Kidney epithelial cell (primary cell): Measurements from ENCODE around the gene SLC26A5. TPM values are rescaled to one million over a fixed set of nuclear protein-coding genes. Genes with fewer than 3 reads are reported as not detected.
"Not testable (repeated sequence)": the region's sequence is repeated elsewhere in the genome, so short reads cannot be mapped to it uniquely, and the experiment has no call there.

Experiments
- DNase-seq: peaks from one replicate; pipeline ENCODE4 v3.0.0-alpha.2; 2010; ENCODE audit warnings: low read depth
- H3K27me3 ChIP-seq: 2 replicates; pipeline ENCODE4 v1.6.0; 2011; ENCODE audit warnings: low read length; ENCODE audit not compliant: control insufficient read depth, insufficient read depth
- H3K36me3 ChIP-seq: 2 replicates; pipeline ENCODE4 v1.5.1; 2011; ENCODE audit warnings: low read length; ENCODE audit not compliant: control insufficient read depth, insufficient read depth
- H3K4me3 ChIP-seq: 2 replicates; pipeline ENCODE4 v1.5.1; 2011; ENCODE audit warnings: low read depth, mild to moderate bottlenecking, control low read depth, low read length
- total RNA-seq: library from RNA; depleted of rRNA; stranded (reverse); fragments of >200 nt; gene quantifications from 2 replicates; pipeline ENCODE4 v1.2.3, GENCODE V29; 2015
- TF ChIP-seq, protein P1 (sequence below): IDR thresholded peaks from 2 replicates; pipeline ENCODE4 v1.5.1; 2011; ENCODE audit warnings: mild to moderate bottlenecking, moderate library complexity, low read length, control low read depth, inconsistent platforms; ENCODE audit not compliant: insufficient read depth, poor library complexity, severe bottlenecking

The SLC26A5 gene
- total RNA-seq, 1 donor from 2014 or later = not detected

DNA sequence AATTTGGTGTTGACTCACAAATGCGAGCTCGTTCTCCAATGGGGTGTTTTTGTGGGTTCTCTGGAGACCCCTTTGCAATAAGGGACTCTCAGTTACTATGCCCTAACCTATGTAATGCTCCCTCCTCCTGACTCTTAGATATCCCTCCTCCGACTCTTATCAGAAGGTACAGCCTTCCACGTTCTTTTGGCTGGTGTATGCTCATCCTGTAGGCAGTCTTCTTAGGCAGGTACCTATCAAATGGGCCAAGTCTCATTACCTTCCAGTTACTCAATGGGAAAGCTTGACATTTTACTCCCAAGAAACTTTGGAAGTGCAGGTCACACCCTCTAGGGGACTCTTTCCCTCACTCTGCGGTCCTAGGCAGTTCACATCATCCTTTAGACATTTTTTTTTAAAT is 32.6 kb downstream of the SLC26A5 start:
- Histone ChIP-seq H3K27me3 (peaks cover 2% of the 10 kb centered on the region), H3K4me3 (no peak overlapping the region), H3K36me3 (no peaks in the 10 kb centered on the region)
- TF ChIP-seq, protein P1, sequence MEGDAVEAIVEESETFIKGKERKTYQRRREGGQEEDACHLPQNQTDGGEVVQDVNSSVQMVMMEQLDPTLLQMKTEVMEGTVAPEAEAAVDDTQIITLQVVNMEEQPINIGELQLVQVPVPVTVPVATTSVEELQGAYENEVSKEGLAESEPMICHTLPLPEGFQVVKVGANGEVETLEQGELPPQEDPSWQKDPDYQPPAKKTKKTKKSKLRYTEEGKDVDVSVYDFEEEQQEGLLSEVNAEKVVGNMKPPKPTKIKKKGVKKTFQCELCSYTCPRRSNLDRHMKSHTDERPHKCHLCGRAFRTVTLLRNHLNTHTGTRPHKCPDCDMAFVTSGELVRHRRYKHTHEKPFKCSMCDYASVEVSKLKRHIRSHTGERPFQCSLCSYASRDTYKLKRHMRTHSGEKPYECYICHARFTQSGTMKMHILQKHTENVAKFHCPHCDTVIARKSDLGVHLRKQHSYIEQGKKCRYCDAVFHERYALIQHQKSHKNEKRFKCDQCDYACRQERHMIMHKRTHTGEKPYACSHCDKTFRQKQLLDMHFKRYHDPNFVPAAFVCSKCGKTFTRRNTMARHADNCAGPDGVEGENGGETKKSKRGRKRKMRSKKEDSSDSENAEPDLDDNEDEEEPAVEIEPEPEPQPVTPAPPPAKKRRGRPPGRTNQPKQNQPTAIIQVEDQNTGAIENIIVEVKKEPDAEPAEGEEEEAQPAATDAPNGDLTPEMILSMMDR = no peak
- no peak for DNase-seq

DNA sequence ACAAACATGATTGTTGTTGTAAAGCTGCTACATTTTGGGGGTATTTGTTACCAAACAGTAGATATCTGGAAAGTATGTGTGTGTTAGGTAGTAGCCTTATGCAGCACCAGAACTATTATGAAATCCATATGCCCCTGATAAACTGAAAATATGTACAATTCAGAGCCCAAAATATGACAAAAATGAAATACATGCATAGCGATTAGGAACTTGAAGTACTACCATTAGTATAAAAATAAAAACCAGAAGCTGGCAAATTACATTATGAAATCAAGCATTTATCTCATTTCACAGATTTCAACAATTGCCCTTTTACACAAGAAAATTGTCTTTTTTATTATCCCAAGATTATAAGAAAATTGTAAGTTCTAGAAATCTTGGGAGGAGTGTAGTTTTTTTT is 33.9 kb downstream of the SLC26A5 start:
- DNase-seq = no peak
- Histone ChIP-seq H3K27me3 (peaks cover 2% of the 10 kb centered on the region), H3K4me3 (no peak overlapping the region), H3K36me3 (no peaks in the 10 kb centered on the region)
- TF ChIP-seq, protein P1 = no peak

DNA sequence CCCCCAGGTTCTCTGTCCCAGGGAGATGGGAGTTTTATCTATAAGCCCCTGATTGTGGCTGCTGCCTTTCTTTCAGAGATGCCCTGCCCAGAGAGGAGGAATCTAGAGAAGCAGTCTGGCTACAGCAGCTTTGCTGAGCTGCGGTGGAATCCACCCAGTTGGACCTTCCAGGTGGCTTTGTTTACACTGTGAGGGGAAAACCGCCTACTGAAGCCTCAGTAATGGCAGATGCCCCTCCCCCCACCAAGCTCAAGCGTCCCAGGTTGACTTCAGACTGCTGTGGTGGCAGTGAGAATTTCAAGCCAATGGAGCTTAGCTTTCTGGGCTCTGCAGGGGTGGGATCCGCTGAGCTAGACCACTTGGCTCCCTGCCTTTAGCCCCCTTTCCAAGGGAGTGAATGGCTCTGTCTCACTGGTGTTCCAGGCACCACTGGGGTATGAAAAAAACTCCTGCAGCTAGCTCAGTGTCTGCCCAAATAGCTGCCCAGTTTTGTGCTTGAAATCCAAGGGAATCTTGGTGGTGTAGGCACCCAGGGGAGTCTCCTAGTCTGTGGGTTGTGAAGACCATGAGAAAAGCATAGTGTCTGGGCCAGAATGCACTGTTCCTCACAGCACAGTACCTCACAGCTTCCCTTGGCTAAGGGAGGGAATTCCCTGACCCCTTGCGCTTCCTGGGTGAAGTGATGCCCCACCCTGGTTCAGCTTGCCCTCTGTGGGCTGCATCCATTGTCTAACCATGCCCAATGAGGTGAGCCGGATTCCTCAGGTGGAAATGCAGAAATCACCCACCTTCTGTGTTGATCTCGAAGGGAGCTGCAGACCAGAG is 40.0 kb downstream of the SLC26A5 start:
- H3K36me3 ChIP-seq, DNase-seq, H3K4me3 ChIP-seq, H3K27me3 ChIP-seq: not testable (repeated sequence)

DNA sequence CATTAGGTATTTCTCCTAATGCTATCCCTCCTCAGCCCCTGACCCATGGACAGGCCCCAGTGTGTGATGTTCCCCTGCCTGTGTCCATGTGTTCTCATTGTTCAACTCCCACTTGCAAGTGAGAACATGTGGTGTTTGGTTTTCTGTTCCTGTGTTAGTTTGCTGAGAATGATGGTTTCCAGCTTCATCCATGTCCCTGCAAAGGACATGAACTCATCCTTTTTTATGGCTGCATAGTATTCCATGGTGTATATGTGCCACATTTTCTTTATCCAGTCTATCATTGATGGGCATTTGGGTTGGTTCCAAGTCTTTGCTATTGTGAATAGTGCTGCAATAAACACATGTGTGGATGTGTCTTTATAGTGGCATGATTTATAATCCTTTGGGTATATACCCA is 46.3 kb downstream of the SLC26A5 start:
- not testable (repeated sequence) for DNase-seq, H3K36me3 ChIP-seq, H3K4me3 ChIP-seq, H3K27me3 ChIP-seq

DNA sequence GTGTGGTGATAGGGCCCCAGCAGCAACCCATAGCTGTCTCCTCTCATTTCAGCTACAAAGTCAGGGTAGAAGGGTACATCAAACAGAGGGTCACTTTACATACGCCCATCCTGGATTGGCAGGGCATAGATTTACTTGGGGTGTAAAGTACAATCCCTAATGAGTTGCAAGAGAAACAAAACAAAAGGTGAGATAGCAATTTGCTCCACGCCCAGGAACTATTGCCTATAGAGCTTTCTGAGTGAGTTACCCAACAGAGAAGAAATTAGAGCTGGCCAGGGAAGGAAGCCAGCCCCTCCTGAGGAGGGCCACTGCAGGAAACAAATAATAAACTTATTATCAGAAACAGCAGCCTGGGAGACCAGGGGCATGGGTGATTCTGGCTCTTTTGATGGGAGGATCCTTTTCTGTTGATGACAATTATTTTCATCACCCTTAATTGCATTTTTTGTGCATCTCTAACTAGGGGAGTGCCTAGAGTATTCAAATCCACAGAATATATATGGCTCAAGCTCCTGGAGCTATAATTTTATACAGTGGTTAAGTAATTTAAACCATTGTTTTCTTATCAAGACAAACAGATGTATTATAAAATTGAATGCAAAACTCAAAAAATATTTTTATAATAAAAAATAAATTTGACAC is 47.4 kb downstream of the SLC26A5 start:
- no peak for DNase-seq

DNA sequence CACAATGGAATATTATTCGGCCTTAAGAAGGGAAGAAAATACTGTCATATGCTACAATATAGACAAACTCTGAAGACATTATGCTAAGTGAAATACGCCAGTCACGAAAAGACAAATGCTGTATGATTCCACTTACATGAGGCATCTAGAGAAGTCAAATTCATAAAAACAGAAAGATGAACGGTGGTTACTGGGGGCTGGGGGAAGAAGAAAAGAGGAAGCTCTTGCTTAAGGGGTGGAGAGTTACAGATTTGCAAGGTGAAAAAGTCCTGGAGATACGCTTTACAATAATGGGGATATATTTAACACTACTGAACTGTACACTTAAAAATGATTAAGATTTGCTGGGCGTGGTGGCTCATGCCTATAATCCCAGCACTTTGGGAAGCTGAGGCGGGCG is 49.5 kb downstream of the SLC26A5 start:
- Histone ChIP-seq H3K36me3 (no peaks in the 10 kb centered on the region), H3K4me3 (no peak overlapping the region), H3K27me3 (no peaks in the 10 kb centered on the region)
- no peak for DNase-seq
- TF ChIP-seq, protein P1 = no peak

More for the DNA sequence above, 47.4 kb downstream of the SLC26A5 start:
- Histone ChIP-seq H3K36me3 (no peaks in the 10 kb centered on the region), H3K4me3 (no peak overlapping the region), H3K27me3 (no peaks in the 10 kb centered on the region)
- TF ChIP-seq, protein P1 = no peak
